Right renal pelvis (tissue), 4 donors: Measurements from ENCODE around the gene BOC. TPM values are rescaled to one million over a fixed set of nuclear protein-coding genes. Genes with fewer than 3 reads are reported as not detected.

Source experiments
- DNase-seq, 4 donors: peaks; one replicate each; pipeline ENCODE4 v3.0.0-alpha.2; 2013; ENCODE audit warnings: low read depth in 4 of 4, low spot score in 3 of 4, missing footprints in 1 of 4
- polyA plus RNA-seq, 4 donors: library from polyadenylated mRNA; unstranded; fragments of 120-200 nt; gene quantifications; one replicate each; pipeline ENCODE4 v1.2.1, GENCODE V29; 2013; ENCODE audit not compliant: insufficient read length in 4 of 4

BOC gene
- polyA plus RNA-seq, 4 donors = 21.9 to 33.4 (median 24.5) TPM

DNA sequence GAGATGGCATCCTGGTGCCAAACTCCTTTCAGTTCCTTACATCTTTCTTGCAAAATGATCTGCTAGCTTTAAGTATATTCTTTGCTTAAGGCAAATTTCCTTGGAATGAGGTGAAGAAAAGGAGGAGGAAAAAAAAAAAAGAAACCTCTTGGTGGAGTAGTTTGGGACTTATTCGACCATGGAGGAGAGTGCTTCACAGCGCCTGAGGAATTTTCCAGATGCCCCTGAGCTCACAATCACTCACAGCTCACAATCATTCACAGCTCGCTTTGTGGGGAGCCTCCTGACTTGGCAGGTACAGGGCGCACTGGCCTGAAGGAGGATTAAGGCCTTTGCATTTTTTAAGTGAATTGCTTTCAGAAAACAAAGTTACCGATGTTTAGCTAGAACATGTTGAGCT, 53.9 kb downstream of the BOC start:
- DNase-seq = no peak

DNA sequence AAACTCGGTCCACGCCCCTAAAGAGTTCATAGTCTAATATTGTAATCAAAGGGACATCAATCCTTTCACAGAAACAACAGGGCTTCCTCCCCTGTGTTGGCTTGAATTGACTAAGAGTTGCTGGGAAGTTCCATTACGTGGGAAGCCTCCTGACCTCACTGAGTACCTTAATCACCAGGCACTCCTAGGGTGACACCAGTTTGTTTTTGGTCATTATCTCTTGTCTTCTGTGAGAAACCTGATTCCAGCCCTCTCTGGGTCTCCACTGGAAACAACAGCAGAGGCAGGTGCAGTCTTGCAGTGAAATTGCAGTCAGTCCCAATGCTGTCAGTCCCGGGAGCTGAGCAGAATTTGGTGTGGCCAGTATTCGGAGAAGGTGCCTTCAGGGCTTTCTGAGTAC, 55.4 kb downstream of the BOC start:
- no peak for DNase-seq

DNA sequence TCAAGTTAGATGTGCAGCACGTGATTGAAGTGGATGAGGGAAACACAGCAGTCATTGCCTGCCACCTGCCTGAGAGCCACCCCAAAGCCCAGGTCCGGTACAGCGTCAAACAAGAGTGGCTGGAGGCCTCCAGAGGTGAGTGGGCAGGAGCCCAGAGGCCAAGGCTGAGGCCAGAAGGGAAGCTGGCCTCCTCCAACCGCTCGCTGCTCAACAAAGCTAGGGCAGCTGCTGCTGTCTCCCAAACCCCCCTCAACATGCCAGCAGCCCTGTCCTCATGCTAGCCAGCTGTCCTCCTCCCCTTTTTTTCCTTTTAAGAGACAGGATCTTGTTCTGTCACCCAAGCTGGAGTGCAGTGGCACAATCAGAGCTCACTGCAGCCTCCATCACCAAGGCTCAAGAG, 57.0 kb downstream of the BOC start:
- DNase-seq = no peak

DNA sequence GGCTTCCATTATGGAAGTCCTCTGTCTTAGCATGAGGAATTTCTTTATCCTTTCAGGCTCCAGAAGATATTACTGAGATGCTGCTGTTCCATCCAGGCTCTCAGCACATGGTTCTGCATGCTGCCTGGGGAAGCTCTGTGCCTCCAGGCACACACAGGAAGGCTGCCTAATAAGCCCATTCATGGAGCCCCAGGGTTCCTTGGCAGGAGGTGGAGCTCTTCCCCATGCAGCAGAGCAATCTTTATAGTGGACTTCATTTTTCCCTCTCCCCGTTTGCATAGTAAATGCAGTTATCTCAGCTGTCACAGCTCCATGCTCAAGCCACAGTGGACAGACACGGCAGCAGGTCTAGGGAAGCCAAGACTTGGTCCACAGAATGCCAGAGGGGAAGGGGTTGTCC, 57.6 kb downstream of the BOC start:
- no peak for DNase-seq

DNA sequence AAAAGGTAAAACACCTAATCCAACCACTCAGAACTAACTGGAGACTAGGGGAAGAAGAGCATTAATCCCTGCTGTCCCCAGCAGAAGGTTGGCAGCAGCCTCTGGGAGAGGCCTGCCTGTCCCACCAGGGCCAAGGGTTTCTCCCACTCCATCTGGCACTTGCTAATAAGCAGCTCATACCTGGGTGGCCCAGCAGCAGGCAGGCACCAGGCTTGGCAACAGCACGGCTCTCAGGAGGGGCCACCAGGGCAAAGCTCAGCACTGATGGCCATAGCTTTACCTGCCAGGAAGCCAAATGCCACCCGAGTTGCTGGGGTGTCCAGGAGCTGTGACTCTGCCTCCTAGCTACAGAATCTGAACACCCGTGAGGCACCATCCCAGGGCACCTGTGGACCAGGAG, 58.3 kb downstream of the BOC start:
- DNase-seq = no peak

DNA sequence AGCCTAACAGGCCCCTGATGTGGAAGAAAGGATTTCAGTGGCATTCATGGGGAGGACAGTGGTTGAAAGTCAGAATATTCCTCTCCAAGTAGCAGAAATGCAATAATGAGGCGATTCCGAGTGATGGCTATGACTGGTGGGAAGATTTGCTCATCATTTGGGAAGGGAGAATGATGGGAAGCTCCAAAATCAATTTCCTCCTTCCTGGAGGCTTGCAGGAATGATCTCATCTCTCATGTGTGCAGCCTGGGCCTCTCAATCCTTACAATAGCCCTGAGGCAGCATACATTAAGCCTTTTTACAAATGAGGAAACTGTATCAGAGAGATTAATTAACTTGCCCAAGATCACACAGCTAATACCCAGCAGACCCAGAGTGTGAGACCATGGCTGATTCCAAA, 58.7 kb downstream of the BOC start:
- DNase-seq = no peak

DNA sequence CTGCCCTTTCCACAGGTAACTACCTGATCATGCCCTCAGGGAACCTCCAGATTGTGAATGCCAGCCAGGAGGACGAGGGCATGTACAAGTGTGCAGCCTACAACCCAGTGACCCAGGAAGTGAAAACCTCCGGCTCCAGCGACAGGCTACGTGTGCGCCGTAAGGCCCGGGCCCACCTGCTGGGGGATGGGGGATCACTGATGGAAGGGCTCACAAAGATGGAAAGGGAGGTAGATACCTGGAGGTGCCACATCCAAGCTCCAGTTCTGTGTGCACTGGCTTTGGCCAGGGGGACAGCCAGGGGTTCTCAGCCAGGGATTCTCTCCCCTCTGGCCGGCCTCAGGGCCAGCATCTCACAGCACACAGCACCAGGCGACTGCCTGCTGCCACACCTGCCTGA, 59.4 kb downstream of the BOC start:
- DNase-seq = no peak

DNA sequence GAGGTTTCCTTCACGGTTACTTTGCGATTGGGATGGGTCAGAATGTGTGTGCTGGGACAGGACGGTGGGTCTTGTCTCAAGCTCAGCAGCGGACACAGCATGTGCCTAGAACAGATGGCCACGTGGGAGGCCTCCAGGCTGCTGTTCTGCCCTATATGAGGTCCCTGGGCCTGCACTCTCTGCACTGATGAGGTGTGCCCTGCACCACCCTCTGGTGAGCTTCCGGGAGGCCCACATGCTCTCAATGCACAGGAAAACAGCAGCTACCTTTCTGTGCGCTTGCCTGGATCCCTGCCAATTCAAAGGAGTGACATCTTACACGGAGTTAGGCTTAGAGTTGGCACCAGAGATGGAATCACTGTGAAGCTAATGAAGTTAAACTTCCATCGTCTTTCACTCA, 59.8 kb downstream of the BOC start:
- no peak for DNase-seq

DNA sequence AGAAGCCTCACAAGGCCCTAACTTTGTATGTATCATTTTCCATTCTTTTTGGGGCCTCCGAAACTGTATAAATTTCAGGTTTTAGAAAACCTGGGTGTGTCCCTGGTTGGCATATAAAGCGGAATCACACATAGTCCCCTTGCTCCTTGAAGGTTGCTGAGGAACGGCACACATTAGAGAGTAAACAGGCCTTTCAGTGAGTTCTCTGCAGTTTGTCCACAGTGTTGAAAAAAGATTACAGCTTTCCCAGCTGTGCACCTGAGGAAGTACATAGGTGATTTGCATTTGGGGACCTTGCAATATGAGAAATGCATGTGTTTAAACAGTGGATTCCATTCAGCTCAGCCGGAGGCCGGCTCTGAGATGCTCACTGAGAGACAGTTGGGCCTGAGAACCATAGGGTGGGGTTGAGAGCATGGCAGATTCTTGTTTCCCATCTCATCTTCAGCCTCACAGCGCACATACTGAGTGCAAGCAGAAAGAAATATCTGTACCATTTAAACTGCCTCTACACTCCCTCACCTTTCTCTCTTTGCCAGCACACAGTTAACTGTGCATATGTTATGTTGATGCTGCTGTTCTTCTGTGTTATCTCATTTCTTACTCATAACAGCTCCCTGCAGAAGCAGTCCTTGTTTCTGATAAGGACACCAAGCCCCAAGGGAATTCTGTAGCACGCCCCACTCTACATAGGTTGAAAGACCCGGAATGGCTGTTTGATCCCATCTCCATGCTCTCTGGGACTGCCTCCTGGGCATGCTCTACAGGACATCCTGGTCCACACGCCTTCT, 60.4 kb downstream of the BOC start:
- DNase-seq = no peak

DNA sequence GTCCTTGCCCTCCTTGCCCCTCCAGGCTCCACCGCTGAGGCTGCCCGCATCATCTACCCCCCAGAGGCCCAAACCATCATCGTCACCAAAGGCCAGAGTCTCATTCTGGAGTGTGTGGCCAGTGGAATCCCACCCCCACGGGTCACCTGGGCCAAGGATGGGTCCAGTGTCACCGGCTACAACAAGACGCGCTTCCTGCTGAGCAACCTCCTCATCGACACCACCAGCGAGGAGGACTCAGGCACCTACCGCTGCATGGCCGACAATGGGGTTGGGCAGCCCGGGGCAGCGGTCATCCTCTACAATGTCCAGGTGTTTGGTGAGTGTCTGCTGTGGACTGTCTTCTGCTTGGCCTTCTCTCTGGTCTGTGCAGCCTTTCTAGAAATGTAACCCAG, 61.0 kb downstream of the BOC start:
- no peak for DNase-seq

DNA sequence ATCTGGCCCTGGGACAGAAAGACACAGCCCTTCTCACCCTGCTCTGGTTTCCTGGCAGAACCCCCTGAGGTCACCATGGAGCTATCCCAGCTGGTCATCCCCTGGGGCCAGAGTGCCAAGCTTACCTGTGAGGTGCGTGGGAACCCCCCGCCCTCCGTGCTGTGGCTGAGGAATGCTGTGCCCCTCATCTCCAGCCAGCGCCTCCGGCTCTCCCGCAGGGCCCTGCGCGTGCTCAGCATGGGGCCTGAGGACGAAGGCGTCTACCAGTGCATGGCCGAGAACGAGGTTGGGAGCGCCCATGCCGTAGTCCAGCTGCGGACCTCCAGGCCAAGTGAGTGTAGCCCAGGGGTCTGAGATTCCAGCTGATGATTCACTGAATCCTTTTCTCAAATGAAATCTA, 61.7 kb downstream of the BOC start:
- DNase-seq = no peak

DNA sequence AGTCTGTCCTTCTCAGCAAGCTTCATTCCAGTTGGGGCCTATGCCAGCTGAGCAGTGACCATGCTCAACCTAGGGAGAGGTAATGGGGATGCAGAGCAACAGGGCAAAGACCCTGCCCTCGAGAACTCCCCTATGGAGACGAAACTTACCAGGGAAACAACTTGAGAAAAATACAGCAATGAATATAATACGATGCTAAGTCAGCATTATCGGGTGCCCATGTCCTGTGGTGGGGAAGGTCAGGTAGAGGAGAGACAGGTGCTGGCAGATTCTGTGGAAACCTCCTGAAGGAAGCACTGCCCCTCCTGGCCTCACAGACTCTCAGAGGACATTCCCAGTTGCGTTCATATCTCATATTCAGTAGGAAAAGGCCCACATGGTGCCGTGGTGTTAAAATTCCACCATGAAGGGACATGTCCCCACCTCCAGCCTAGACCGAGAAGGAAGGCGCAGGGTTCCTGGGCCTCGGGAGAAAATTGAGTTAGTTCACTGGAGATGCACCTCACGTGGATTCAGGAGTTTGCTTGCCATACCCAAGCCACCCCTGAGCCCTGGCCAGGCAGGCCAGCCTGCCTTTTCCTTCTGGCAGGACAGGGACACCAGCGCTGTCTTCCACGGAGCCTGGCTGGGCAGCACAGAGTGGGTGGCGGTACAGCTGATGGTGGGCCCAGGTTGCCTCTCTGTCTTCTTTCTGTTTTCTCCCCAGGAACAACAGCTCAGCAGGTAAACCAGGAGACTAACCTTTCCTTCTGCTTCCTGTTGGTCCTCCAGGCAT, 62.4 kb downstream of the BOC start:
- no peak for DNase-seq

DNA sequence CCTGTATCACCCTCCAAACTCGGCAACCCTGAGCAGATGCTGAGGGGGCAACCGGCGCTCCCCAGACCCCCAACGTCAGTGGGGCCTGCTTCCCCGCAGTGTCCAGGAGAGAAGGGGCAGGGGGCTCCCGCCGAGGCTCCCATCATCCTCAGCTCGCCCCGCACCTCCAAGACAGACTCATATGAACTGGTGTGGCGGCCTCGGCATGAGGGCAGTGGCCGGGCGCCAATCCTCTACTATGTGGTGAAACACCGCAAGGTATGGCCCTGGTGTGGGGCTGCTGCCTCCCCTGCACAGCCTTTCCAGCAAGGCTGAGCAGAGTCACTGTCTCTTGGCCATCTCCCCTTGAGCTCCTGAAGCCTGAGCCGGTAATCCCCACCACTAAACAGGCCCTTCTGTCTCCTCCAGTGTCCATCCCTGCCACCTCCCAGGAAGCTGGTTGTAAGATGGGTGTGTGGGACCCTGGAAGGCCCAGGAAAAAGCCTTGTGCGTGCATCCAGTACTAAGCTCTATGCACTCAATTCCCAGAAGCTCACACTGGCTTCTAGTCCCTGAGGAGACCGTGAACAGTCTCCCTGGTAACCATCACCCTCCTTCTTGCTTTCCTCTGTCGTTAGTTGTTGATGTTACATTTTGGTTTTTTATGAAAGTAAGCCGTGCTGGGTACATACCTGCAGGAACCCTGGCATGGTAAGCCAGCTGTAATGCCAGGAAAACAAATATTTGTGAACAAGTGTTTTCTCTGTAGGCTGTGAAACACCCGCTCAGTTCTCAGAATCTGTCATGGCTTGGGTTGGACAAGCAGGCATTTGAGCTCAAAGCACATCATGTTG, 63.3 kb downstream of the BOC start:
- no peak for DNase-seq

DNA sequence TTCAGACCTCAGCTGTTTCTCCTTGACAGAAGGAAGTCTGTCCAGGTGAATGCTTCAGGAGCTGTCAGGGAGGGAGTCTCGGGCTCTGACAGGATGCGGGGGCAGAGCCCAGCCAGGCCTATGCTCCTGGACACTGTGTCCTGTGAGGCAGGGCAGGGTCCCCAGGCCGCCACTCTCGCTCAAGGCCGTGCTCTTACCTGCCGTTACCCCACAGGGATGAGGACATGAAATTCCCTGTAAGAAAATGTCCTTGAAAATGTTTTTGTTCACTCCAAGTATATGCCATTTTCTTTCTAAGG, 63.9 kb downstream of the BOC start:
- DNase-seq = no peak

DNA sequence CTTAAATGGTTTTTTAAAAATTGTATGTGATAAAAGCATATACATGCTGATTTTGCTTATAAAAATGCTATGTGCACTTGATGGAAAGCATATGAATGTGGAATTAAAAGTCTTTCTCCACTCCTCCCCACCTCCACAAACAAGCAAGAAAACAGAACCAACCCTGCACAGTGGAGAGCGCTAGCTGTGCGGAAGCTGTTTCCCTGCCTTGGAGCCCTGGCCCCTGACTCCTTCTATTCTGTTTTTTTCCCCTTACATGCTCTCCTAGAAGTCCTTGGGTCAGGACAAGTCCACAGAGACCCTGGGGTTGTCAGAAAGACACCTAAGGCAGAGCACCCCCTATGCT, 64.2 kb downstream of the BOC start:
- no peak for DNase-seq

DNA sequence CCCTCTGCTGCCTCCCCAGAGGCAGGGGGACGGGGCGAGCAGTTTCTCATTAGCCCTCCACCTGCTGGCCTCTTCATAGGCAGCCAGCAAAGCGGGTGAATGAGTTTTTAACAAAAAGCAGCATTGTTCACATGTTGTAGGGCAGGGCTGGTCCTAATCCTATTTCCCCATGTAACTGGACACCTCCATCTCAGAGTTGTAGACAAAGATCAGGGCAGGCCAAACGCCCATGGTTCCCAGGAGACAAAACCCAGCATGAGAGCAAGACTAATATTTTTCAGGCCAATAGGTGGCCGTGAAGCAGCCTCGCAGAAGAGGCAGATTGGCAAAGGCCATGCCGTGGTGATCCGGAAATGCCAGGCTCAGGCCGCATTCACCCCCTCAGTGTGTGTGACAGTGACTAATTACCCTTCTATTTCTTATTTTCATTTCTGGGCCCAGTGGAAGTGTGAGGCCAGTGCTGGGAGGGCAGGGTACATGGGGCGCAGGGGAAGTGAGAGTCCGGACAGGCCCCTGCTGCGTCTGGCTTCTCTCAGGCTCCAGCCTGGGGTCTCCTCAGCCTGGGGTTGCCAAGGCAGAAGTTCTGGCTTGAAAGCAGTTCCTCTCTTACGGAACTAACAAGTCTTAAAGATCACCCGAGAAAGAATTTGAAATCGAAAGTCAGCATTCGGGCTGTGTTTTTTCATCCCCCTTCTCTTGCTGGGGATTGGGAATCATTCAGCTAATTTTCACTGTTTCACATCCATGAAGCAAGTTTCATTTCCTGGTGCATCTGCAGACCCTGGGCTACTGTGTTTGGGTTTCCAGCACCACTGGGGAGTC, 64.8 kb downstream of the BOC start:
- DNase-seq = no peak

DNA sequence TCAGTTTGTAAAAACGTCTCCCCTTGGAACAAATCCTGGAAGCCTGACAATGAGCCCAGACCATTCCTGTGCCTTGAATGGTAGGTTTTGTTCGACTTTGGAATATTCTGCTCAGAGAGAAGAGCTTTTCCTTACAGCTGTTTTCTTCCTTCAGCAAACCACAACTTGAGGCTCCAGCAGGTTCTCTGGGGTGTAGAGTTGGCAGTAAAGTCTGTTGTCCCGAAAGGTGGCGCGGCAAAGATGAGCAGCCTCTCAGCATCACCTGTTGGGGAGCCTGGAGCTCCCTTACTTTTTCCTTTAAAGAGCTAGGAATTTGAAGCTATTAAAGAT, 65.4 kb downstream of the BOC start:
- DNase-seq = no peak

DNA sequence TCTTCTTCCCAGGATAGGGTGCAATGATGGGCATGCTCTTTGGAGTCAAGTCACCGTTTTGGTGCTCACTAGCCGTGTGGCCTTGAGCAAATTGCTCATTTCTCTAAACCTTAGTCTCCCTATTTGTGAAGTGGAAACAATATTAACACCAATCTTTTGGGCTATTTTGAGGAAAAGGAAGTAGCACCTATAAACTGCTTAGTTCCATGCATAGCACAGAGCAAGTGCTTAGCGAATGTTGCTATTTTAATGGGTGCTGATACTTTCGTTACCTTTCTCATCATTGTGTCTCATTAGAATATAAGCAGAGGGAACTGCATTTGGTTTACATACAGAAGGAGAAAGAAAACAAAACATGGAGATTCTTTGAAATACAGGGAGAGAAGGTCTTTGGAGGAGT, 66.1 kb downstream of the BOC start:
- DNase-seq = no peak

DNA sequence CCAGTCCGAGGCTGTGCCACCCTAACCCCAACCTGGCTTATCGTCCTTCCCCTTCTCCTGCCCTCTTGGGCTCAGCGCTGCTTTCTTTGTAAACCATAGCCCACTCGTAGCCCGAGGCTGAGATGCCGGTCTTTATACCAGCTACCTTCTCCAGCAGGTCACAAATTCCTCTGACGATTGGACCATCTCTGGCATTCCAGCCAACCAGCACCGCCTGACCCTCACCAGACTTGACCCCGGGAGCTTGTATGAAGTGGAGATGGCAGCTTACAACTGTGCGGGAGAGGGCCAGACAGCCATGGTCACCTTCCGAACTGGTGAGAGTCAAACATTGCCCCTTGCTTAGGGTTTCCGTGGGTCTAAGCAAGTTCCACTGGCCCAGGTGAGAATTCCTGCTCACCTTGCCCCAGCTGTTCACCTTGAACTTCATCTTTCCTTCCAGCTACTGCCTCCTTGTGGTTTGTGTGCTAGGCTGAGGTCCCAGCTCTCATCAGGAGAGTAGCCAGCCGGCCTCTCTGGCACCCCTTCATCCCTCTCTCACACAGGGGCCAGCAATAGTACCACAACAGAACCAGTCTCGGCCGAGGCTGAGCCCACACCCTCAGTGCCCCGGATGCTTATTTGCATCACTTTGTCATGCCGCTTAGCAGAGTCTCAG, 66.7 kb downstream of the BOC start:
- DNase-seq = no peak

DNA sequence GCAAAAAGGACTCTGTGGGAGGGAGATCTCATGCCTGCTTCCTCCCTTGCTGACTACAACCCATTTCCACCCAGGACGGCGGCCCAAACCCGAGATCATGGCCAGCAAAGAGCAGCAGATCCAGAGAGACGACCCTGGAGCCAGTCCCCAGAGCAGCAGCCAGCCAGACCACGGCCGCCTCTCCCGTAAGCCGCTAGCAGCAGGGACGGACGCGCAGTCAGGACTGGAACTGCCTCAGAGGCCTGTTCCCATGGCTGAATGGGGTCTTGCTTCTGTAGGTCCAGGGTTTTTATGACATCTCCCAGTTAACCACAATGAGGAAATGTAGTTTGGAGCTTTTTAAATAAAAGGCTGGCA, 67.2 kb downstream of the BOC start:
- DNase-seq = no peak

DNA sequence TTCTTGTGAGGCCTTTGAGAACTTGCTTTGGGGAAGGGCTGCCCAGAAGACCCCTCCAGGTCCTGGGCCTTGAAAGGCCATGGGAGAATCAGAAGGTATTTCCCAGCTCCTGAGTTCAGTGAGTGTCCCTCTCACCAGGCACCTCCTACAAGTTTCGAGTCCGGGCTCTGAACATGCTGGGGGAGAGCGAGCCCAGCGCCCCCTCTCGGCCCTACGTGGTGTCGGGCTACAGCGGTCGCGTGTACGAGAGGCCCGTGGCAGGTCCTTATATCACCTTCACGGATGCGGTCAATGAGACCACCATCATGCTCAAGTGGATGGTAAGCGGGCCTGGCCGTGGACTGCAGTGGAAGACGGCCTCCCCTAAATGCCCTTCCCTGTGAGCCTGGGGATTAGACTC, 68.3 kb downstream of the BOC start:
- DNase-seq = no peak
